SU-DHL-6 (cell line): ENCODE measurements around the gene JUNB.

Source experiments
- H2AFZ ChIP-seq: fragments of 200-600 bp; sonication (generic); 2 replicates; pipeline ENCODE4 v1.6.1; 2014; ENCODE audit warnings: low read depth, mild to moderate bottlenecking, moderate library complexity, mixed read lengths, antibody characterized with exemption, low read length; ENCODE audit not compliant: severe bottlenecking
- H3F3A ChIP-seq: fragments of 200-600 bp; shearing (Covaris generic); 2 replicates; pipeline ENCODE4 v1.6.0; 2016; ENCODE audit warnings: antibody characterized with exemption, mild to moderate bottlenecking; ENCODE audit not compliant: insufficient read depth
- H3K27ac ChIP-seq: fragments of 200-600 bp; sonication (generic); 2 replicates; pipeline ENCODE4 v1.5.1; 2016; ENCODE audit warnings: low read depth, mild to moderate bottlenecking, low read length, moderate library complexity, mixed read lengths
- H3K27me3 ChIP-seq: fragments of 200-600 bp; sonication (generic), shearing (Covaris generic); 2 replicates; pipeline ENCODE4 v1.6.0; 2014; ENCODE audit warnings: mild to moderate bottlenecking, low read length
- H3K36me3 ChIP-seq: fragments of 200-600 bp; sonication (generic); 2 replicates; pipeline ENCODE4 v1.6.1; 2014; ENCODE audit warnings: mild to moderate bottlenecking, low read length, mixed read lengths
- H3K4me2 ChIP-seq: fragments of 300-600, 200-600 bp; shearing (Covaris generic), sonication (generic); 2 replicates; pipeline ENCODE4 v1.6.0; 2014; ENCODE audit warnings: low read length, low read depth, mild to moderate bottlenecking; ENCODE audit not compliant: poor library complexity, severe bottlenecking
- H3K4me3 ChIP-seq: fragments of 200-600 bp; sonication (generic); 2 replicates; pipeline ENCODE4 v1.5.1; 2014; ENCODE audit warnings: antibody characterized with exemption, low read length, mild to moderate bottlenecking, mixed read lengths; ENCODE audit not compliant: insufficient read depth, poor library complexity, severe bottlenecking
- H3K79me2 ChIP-seq: fragments of 200-600 bp; sonication (generic); 2 replicates; pipeline ENCODE4 v1.6.1; 2014; ENCODE audit warnings: mild to moderate bottlenecking, low read length, moderate library complexity; ENCODE audit not compliant: insufficient read depth
- H3K9ac ChIP-seq: fragments of 200-600 bp; sonication (generic); 2 replicates; pipeline ENCODE4 v1.7.0; 2014; ENCODE audit warnings: mild to moderate bottlenecking, low read length
- H3K9me2 ChIP-seq: fragments of 200-600 bp; sonication (generic); replicated peaks from 2 replicates; pipeline ENCODE4 v1.6.1; 2014; ENCODE audit warnings: low read length; ENCODE audit not compliant: insufficient read depth
- H3K9me3 ChIP-seq: fragments of 200-600 bp; sonication (generic); 2 replicates; pipeline ENCODE4 v1.6.1; 2014; ENCODE audit warnings: low read length, mixed read lengths; ENCODE audit not compliant: insufficient read depth
- H4K20me1 ChIP-seq: fragments of 200-600 bp; sonication (generic); 2 replicates; pipeline ENCODE4 v1.6.1; 2014; ENCODE audit warnings: low read depth, mild to moderate bottlenecking, antibody characterized with exemption, low read length, moderate library complexity, mixed read lengths
- CTCF ChIP-seq: fragments of 200-600 bp; sonication (generic); IDR thresholded peaks from one replicate; pipeline ENCODE4 v1.5.1; 2017; ENCODE audit warnings: antibody characterized with exemption, mild to moderate bottlenecking, low read length, moderate library complexity; ENCODE audit not compliant: insufficient read depth, poor library complexity, severe bottlenecking
- EZH2phosphoT487 ChIP-seq: fragments of 200-600 bp; sonication (generic), shearing (Covaris generic); conservative IDR thresholded peaks from 2 replicates; pipeline ENCODE4 v1.6.1; 2018; ENCODE audit warnings: mild to moderate bottlenecking, antibody characterized with exemption, low read length, moderate library complexity, mixed read lengths

The JUNB gene

GRCh38 chr19:12752056-12752781 is 39.1 kb upstream of the JUNB start:
- Histone ChIP-seq H3K9me2 (no peaks in the 10 kb centered on the region), H2AFZ (no peak overlapping the region), H3K9me3 (no peaks in the 10 kb centered on the region; the same call in 1 of the 2 replicates), H3K4me2 (no peak overlapping the region), H3K36me3 (0 out of 2 replicates have a peak, but pooled peaks cover 3% of the 10 kb centered on the region), H3K79me2 (no peaks in the 10 kb centered on the region), H4K20me1 (no peaks in the 10 kb centered on the region), H3K27me3 (no peaks in the 10 kb centered on the region), H3K27ac (no peak overlapping the region), H3K4me3 (no peak overlapping the region), H3F3A (no peaks in the 10 kb centered on the region), H3K9ac (no peak overlapping the region)
- TF ChIP-seq CTCF (no peak), EZH2phosphoT487 (no peak)

- Histone ChIP-seq H3K27me3 (no peaks in the 10 kb centered on the region), H3K9ac (no peak overlapping the region), H3K4me3 (no peak overlapping the region), H3K4me2 (no peak overlapping the region), H3K27ac (no peak overlapping the region), H3K36me3 (no peaks in the 10 kb centered on the region), H4K20me1 (no peaks in the 10 kb centered on the region), H3K9me2 (no peaks in the 10 kb centered on the region), H3K79me2 (no peaks in the 10 kb centered on the region), H3K9me3 (no peaks in the 10 kb centered on the region), H3F3A (no peaks in the 10 kb centered on the region), H2AFZ (no peak overlapping the region)
- TF ChIP-seq CTCF (no peak), EZH2phosphoT487 (no peak)
Observed at GRCh38 chr19:12754465-12755196, 36.7 kb upstream of the JUNB start.

GRCh38 chr19:12756150-12756883 is 35.0 kb upstream of the JUNB start:
- H3K4me3 ChIP-seq = no peak overlapping the region

More at GRCh38 chr19:12756150-12756883, 35.0 kb upstream of the JUNB start:
- Histone ChIP-seq H2AFZ (no peak overlapping the region), H3K27me3 (no peaks in the 10 kb centered on the region), H3K36me3 (no peaks in the 10 kb centered on the region), H3K4me2 (no peak overlapping the region), H3K79me2 (no peaks in the 10 kb centered on the region), H3K9me3 (no peaks in the 10 kb centered on the region), H3K27ac (no peak overlapping the region), H3F3A (no peaks in the 10 kb centered on the region), H3K9ac (no peak overlapping the region), H3K9me2 (no peaks in the 10 kb centered on the region), H4K20me1 (no peaks in the 10 kb centered on the region)
- TF ChIP-seq EZH2phosphoT487 (no peak), CTCF (no peak)
